ENCODE results near the gene COPS6.

The COPS6 gene

DNA sequence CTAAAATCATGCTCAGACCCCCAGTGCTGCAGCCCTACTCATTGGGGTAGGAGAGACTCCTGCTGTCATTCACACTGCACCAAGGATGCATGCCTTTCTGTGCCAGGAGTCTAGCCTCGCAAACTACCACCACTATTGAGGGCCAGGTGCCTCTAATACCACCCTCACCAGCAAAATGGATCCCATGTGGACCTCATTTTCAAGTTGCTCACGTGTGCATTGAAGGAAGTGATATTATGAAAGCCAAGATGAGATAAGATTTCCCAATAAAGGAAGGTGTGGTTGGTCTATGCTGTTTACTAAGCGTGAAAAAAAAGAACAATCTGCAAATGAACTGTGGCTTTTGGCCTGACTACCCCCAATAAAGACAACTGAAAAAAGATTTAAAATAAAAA lies 52.8 kb downstream of the COPS6 start:
- Mint-ChIP-seq H3K4me1 (peaks cover 16% of the 10 kb centered on the region), H3K27me3 (no peaks in the 10 kb centered on the region), H3K36me3 (ENCODE audit: low read depth) (no peaks in the 10 kb centered on the region), H3K9me3 (no peaks in the 10 kb centered on the region), H3K4me3 (no peak overlapping the region), H3K27ac (no peak overlapping the region)
- no peak for ATAC-seq
- DNase-seq = no peak
